SU-DHL-6 (cell line): ENCODE data around the gene CDC42EP3.

ENCODE experiments used
- H2AFZ ChIP-seq: fragments of 200-600 bp; sonication (generic); 2 replicates; pipeline ENCODE4 v1.6.1; 2014; ENCODE audit warnings: low read depth, mild to moderate bottlenecking, moderate library complexity, mixed read lengths, antibody characterized with exemption, low read length; ENCODE audit not compliant: severe bottlenecking
- H3F3A ChIP-seq: fragments of 200-600 bp; shearing (Covaris generic); 2 replicates; pipeline ENCODE4 v1.6.0; 2016; ENCODE audit warnings: antibody characterized with exemption, mild to moderate bottlenecking; ENCODE audit not compliant: insufficient read depth
- H3K27ac ChIP-seq: fragments of 200-600 bp; sonication (generic); 2 replicates; pipeline ENCODE4 v1.5.1; 2016; ENCODE audit warnings: low read depth, mild to moderate bottlenecking, low read length, moderate library complexity, mixed read lengths
- H3K27me3 ChIP-seq: fragments of 200-600 bp; sonication (generic), shearing (Covaris generic); 2 replicates; pipeline ENCODE4 v1.6.0; 2014; ENCODE audit warnings: mild to moderate bottlenecking, low read length
- H3K36me3 ChIP-seq: fragments of 200-600 bp; sonication (generic); 2 replicates; pipeline ENCODE4 v1.6.1; 2014; ENCODE audit warnings: mild to moderate bottlenecking, low read length, mixed read lengths
- H3K4me2 ChIP-seq: fragments of 300-600, 200-600 bp; shearing (Covaris generic), sonication (generic); 2 replicates; pipeline ENCODE4 v1.6.0; 2014; ENCODE audit warnings: low read length, low read depth, mild to moderate bottlenecking; ENCODE audit not compliant: poor library complexity, severe bottlenecking
- H3K4me3 ChIP-seq: fragments of 200-600 bp; sonication (generic); 2 replicates; pipeline ENCODE4 v1.5.1; 2014; ENCODE audit warnings: antibody characterized with exemption, low read length, mild to moderate bottlenecking, mixed read lengths; ENCODE audit not compliant: insufficient read depth, poor library complexity, severe bottlenecking
- H3K79me2 ChIP-seq: fragments of 200-600 bp; sonication (generic); 2 replicates; pipeline ENCODE4 v1.6.1; 2014; ENCODE audit warnings: mild to moderate bottlenecking, low read length, moderate library complexity; ENCODE audit not compliant: insufficient read depth
- H3K9ac ChIP-seq: fragments of 200-600 bp; sonication (generic); 2 replicates; pipeline ENCODE4 v1.7.0; 2014; ENCODE audit warnings: mild to moderate bottlenecking, low read length
- H3K9me2 ChIP-seq: fragments of 200-600 bp; sonication (generic); replicated peaks from 2 replicates; pipeline ENCODE4 v1.6.1; 2014; ENCODE audit warnings: low read length; ENCODE audit not compliant: insufficient read depth
- H3K9me3 ChIP-seq: fragments of 200-600 bp; sonication (generic); 2 replicates; pipeline ENCODE4 v1.6.1; 2014; ENCODE audit warnings: low read length, mixed read lengths; ENCODE audit not compliant: insufficient read depth
- H4K20me1 ChIP-seq: fragments of 200-600 bp; sonication (generic); 2 replicates; pipeline ENCODE4 v1.6.1; 2014; ENCODE audit warnings: low read depth, mild to moderate bottlenecking, antibody characterized with exemption, low read length, moderate library complexity, mixed read lengths
- EZH2phosphoT487 ChIP-seq: fragments of 200-600 bp; sonication (generic), shearing (Covaris generic); conservative IDR thresholded peaks from 2 replicates; pipeline ENCODE4 v1.6.1; 2018; ENCODE audit warnings: mild to moderate bottlenecking, antibody characterized with exemption, low read length, moderate library complexity, mixed read lengths
- TF ChIP-seq, protein P1 (sequence below): fragments of 200-600 bp; sonication (generic); IDR thresholded peaks from one replicate; pipeline ENCODE4 v1.5.1; 2017; ENCODE audit warnings: antibody characterized with exemption, mild to moderate bottlenecking, low read length, moderate library complexity; ENCODE audit not compliant: insufficient read depth, poor library complexity, severe bottlenecking

CDC42EP3 gene

GRCh38 chr2:37656512-37657423 is 14.7 kb downstream of the CDC42EP3 start:
- Histone ChIP-seq H3K9ac (peak overlapping the region; percentile 25), H3K27me3 (no peaks in the 10 kb centered on the region), H3F3A (peaks cover 33% of the 10 kb centered on the region), H3K4me2 (peak overlapping the region; percentile 95), H2AFZ (no peak overlapping the region), H3K4me3 (no peak overlapping the region), H3K27ac (peak overlapping the region; percentile 93), H3K9me2 (no peaks in the 10 kb centered on the region), H3K9me3 (no peaks in the 10 kb centered on the region), H3K79me2 (peaks cover 33% of the 10 kb centered on the region; the same call in 1 of the 2 replicates), H4K20me1 (no peaks in the 10 kb centered on the region), H3K36me3 (no peaks in the 10 kb centered on the region)
- TF ChIP-seq, protein P1, sequence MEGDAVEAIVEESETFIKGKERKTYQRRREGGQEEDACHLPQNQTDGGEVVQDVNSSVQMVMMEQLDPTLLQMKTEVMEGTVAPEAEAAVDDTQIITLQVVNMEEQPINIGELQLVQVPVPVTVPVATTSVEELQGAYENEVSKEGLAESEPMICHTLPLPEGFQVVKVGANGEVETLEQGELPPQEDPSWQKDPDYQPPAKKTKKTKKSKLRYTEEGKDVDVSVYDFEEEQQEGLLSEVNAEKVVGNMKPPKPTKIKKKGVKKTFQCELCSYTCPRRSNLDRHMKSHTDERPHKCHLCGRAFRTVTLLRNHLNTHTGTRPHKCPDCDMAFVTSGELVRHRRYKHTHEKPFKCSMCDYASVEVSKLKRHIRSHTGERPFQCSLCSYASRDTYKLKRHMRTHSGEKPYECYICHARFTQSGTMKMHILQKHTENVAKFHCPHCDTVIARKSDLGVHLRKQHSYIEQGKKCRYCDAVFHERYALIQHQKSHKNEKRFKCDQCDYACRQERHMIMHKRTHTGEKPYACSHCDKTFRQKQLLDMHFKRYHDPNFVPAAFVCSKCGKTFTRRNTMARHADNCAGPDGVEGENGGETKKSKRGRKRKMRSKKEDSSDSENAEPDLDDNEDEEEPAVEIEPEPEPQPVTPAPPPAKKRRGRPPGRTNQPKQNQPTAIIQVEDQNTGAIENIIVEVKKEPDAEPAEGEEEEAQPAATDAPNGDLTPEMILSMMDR: no peak
- no peak for TF ChIP-seq EZH2phosphoT487

DNA sequence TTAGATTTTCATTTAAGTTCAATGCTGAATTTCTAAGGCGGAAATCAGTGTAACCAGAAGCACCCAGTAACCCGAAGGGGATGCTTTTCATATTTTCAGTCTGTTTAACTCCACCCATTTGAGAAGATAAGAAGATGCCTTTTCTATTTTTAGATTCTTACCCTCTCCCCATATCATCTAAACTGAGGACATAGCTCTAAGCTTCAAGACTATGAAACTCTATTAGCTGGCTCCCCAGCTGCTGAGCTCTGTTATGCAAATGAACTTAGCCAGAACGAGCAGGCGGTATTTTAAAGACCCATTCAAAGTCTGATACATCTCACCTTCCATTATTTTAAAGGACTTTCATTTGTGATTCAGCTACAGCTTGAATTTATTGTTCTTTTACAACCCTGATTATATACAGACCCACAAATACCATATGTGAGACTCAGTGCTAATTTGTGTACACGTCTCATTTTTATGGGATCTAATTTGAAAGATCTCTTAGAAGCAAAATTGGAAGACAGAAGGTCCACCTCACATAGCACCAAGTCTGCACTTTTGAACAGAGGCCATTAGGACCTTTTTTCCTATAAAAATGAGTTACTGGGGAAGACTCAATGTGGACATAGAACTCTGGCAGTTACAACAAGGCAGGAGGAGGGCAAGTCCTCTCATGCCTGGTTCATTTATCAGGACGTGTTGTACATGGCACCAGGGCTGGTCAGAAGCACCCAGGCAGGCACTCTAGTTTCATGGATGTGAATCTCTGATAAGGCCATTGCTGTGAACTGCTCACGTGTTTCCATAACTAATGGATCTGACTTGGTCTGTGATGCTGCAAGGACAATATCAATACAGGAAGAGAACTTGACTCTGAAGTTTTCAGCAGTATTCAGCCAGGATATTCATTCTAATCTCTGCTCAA is 16.3 kb downstream of the CDC42EP3 start:
- Histone ChIP-seq H2AFZ (peak overlapping the region; percentile 55), H3K27ac (peak overlapping the region; percentile 93), H3K36me3 (no peaks in the 10 kb centered on the region), H3K79me2 (peaks cover 46% of the 10 kb centered on the region), H3K9me2 (no peaks in the 10 kb centered on the region), H3K27me3 (no peaks in the 10 kb centered on the region), H3K4me3 (peak overlapping the region; percentile 48), H3F3A (peaks cover 33% of the 10 kb centered on the region), H3K9ac (peak overlapping the region; percentile 54), H4K20me1 (no peaks in the 10 kb centered on the region), H3K9me3 (no peaks in the 10 kb centered on the region), H3K4me2 (peak overlapping the region; percentile 95)
- TF ChIP-seq, protein P1: no peak
- no peak for TF ChIP-seq EZH2phosphoT487

GRCh38 chr2:37654419-37654818 is 17.0 kb downstream of the CDC42EP3 start:
- H3F3A ChIP-seq: peaks cover 33% of the 10 kb centered on the region
- H3K36me3 ChIP-seq: no peaks in the 10 kb centered on the region
- no peak for TF ChIP-seq EZH2phosphoT487
- TF ChIP-seq, protein P1: no peak
- peak overlapping the region; percentile 48 for H3K4me3 ChIP-seq
- H2AFZ ChIP-seq: peak overlapping the region; percentile 55
- no peaks in the 10 kb centered on the region for H4K20me1 ChIP-seq
- peaks cover 53% of the 10 kb centered on the region for H3K79me2 ChIP-seq
- no peaks in the 10 kb centered on the region for H3K9me2 ChIP-seq
- peak overlapping the region; percentile 95 for H3K4me2 ChIP-seq
- H3K9me3 ChIP-seq: no peaks in the 10 kb centered on the region
- peak overlapping the region; percentile 54 for H3K9ac ChIP-seq
- H3K27me3 ChIP-seq: no peaks in the 10 kb centered on the region
- peak overlapping the region; percentile 93 for H3K27ac ChIP-seq
